ENCODE results near the gene ITPR3.

Gene ITPR3

GRCh38 chr6:33718713-33719112, 97.6 kb downstream of the ITPR3 start:
- DNase-seq (ENCODE audit: low read depth in 2 of 2): no peak

DNA sequence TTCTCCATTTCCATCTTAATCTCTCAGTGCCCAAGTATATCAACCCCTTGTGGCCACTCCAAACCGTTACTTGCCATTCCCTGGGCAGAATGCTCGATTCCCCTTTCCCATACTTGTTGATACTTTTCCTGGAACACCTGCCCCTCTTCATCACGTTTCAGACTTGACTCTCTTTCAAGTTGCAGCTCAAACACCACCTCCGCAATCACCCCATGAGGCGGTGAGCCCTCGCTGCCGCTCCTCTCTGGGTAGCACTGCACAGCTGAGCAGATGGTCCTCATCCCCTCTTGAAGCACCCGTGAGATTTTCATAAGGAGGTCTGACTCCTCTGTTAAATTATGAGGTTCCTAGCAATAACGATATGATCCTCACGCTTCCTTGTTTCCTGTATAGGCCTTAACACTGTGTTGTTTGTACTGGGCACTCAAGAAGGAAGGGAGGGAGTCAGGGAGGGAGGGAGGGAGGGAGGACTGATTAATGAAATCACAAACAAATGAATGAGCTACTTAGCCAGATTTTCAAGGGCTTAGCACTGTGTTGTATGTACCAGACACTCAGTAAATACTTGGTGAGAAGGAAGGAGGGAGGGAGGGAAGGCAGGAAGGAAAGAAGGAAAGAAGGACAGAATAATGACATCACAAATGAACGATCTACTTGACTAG, 98.3 kb downstream of the ITPR3 start:
- no peak for DNase-seq (ENCODE audit: low read depth in 2 of 2)

GRCh38 chr6:33720998-33721397, 99.9 kb downstream of the ITPR3 start:
- no peak for DNase-seq (ENCODE audit: low read depth in 2 of 2)

DNA sequence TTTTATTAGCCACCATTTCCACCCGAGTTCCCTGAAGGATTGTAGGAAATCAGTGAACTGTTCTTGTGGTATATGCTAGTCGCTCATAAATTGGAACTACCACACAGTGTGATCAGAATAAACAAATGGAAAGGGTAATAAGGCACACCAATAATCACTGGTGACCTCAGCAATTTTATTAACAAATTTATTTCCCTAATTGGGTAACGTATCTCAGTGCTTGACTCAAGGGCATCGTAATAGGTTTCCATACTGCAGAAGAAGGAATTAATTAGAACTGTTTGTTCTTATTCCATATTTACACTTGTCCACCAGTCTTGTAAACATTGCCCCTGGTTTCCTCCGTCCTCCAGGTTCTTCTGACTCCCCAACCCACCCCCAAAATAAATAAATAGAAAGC, 100.4 kb downstream of the ITPR3 start:
- DNase-seq (ENCODE audit: low read depth in 2 of 2): no peak

GRCh38 chr6:33722103-33722623, 101.0 kb downstream of the ITPR3 start:
- no peak for DNase-seq (ENCODE audit: low read depth in 2 of 2)

GRCh38 chr6:33723371-33724085, 102.4 kb downstream of the ITPR3 start:
- no peak for DNase-seq (ENCODE audit: low read depth in 2 of 2)

- DNase-seq (ENCODE audit: low read depth in 2 of 2): no peak
These were observed 103.2 kb downstream of the ITPR3 start for GRCh38 chr6:33724102-33725023.

DNA sequence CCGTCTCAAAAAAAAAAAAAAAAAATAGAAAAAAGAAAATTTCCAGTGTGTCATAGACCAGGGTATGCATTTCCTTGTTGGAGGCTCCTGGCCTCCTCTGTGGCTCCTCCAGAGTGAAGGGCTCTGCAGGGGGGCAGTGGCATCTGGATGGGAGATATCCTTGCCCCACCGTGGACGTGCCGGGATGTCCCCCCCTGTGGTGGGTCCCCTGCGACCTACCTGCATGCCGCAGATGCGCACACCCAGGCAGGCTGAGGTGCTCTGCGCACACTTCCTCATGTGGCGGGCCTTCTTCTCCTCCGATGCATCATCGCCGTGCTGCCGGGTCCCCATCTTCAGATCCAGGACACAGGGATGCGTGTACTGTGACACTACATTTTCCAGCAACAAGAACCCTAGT, 104.1 kb downstream of the ITPR3 start:
- no peak for DNase-seq (ENCODE audit: low read depth in 2 of 2)

DNA sequence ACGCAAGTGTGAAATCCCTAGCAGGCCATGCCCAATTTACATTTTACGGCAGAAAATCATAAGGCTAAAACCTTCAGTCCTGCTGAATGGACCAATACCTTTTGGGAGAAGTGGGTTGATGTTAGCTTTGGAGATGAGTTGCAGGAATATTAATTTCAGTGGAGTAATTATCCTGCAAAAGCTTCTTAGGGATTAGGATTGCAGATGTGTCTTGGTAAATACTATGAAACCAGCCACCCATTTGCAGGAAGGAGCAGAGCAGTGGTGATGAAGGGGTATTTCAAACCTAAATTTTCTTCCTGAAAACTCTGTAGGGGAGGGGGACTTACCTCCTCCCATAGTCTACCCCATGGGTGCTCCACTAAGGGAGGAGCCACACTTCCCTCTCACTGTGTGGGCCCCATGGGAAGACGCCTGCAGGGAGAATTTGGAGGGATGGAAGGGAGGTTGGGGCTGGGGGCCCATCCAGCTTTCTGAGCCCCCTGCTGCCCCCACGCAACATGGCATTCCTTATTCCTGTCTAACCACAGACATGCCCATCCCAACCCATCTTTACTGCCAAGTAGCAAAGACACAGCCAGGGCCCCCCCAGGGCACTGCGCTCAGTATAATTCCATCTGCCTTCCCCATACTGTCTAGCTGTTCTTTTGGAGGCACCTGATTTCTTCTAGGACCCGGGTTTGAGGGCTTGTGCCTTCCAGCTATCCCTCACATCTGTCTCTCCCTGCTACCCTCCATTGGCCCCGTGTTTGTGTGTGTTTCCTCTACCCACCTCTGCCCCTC, 105.0 kb downstream of the ITPR3 start:
- no peak for DNase-seq (ENCODE audit: low read depth in 2 of 2)

DNA sequence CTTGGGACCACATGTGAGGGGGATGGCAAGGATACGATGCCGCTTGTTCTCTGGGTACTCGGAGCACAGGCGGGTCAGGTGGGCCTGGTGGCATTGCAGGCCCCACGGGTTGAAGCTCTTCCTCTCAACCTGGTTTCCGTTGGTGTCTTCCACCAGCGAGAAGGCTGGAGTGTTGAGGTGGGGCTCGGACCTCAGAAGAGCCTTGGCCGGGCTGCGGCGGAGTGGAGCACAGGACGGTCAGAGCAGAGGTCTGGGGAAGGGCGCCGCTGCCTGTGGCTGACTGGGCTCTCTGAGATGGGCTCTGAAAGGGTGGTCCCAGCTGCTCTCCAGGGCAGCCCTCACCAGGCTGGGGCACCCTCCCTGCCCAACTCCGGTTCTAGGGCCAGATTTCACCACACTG, 105.6 kb downstream of the ITPR3 start:
- no peak for DNase-seq (ENCODE audit: low read depth in 2 of 2)

GRCh38 chr6:33727126-33727525, 106.0 kb downstream of the ITPR3 start:
- DNase-seq (ENCODE audit: low read depth in 2 of 2): no peak

GRCh38 chr6:33727932-33728331, 106.8 kb downstream of the ITPR3 start:
- DNase-seq (ENCODE audit: low read depth in 2 of 2): no peak

DNA sequence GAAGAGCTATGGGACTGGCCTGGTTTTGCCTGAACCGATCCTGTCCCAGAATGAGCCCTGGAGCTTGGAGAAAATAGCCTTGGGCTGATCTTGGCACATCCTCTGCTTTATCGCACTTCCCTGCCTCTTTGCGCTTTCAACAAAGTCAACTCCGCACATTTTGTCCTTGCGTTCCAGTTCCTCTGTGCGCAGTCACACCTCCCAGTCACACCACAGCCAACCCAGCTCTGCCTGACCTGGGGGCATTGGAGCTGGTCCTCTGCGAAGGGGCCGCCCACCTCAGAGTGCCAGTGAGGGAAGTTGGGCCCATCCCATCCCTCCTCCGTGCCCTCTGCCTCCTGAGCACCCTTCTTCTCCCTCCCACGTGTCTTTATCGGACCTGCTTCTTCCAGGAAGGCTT, 107.3 kb downstream of the ITPR3 start:
- no peak for DNase-seq (ENCODE audit: low read depth in 2 of 2)

GRCh38 chr6:33729059-33729458, 107.9 kb downstream of the ITPR3 start:
- no peak for DNase-seq (ENCODE audit: low read depth in 2 of 2)

- DNase-seq (ENCODE audit: low read depth in 2 of 2): no peak
These were observed 109.5 kb downstream of the ITPR3 start for GRCh38 chr6:33730611-33731010.

- no peak for DNase-seq (ENCODE audit: low read depth in 2 of 2)
These were observed 109.9 kb downstream of the ITPR3 start for GRCh38 chr6:33731035-33731434.

DNA sequence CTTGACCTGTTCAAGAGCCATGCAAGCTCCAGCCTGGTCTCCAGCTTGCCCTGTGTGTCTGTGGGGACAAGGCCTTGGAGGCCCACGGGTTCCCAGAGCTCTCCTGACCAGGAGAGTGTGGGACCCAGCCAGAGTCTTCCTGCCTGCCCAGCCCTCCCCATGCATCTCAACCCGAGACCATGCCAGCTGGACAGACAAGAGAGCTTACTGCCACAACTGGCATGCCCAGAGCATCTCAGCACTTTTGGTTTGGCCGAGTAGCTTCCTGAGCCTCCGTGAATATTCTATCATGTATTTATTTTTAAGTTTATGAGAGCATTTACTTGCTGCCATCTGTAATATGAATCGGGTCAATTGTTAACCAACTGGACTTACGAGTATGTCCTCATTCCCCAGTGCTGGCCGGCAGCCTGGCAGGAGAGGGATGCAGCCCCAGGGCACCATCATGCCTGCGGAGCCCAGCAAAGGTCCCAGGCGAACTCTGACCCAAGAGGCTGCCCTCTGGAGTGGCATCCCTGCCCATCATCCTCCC, 110.7 kb downstream of the ITPR3 start:
- no peak for DNase-seq (ENCODE audit: low read depth in 2 of 2)

DNA sequence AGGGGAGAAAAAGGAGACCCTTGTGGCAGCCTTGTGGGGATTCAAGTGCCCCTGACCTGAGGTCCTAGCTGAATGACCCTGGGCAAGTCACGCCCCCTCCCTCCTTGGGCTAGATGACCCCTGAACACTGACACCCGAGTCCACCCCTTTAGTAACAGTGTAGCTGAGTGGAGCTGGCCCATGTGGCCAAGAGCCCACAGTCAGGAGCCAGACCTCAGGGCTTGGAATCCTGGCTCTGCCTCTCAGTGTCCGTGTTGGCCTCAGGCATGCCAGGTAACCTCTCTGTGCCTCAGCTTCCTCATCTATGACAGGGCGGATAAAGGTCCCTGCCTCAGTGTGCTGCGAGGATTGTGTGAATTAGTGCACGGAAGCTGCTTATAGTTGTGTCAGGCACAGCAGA, 111.3 kb downstream of the ITPR3 start:
- no peak for DNase-seq (ENCODE audit: low read depth in 2 of 2)

- DNase-seq (ENCODE audit: low read depth in 2 of 2): no peak
These were observed 111.9 kb downstream of the ITPR3 start for GRCh38 chr6:33732817-33733708.

DNA sequence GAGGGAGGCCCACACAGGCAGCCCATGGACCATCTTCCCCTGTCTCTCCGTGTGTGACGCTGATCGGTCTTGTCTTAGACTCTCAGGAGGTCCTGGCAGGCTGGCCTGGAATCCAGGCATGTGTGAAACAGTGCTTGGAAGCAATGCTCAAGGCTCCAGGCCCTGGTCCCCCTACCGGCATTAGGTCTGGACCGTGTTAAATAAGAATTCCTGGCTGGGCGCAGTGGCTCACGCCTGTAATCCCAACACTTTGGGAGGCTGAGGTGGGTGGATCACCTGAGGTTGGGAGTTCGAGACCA, 112.5 kb downstream of the ITPR3 start:
- DNase-seq (ENCODE audit: low read depth in 2 of 2): no peak

All from stimulated activated CD8-positive, alpha-beta memory T cell treated with anti-CD3 and anti-CD28 coated beads, Interleukin-2, amount 100 ng/mL, for 48 hours (primary cell).